Peyer's patch (tissue), 4 donors: ENCODE measurements around the gene UGGT1. TPM values are rescaled to one million over a fixed set of nuclear protein-coding genes. Genes with fewer than 3 reads are reported as not detected.

Experiments used
- DNase-seq, 3 donors: peaks; one replicate each; pipeline ENCODE4 v3.0.0-alpha.2; 2017 to 2019
- H3K27ac ChIP-seq, 4 donors: fragments of 200-600 bp; sonication (generic); one replicate each; pipeline ENCODE4 v1.5.1; 2016 to 2019
- H3K27me3 ChIP-seq, 2 donors: fragments of 200-600 bp; sonication (generic); one replicate each; pipeline ENCODE4 v1.5.1; 2019
- H3K36me3 ChIP-seq, 3 donors: fragments of 200-600 bp; sonication (generic); one replicate each; pipeline ENCODE4 v1.5.1; 2016 to 2019
- H3K4me1 ChIP-seq, 4 donors: fragments of 200-600 bp; sonication (generic); one replicate each; pipeline ENCODE4 v1.5.1; 2016 to 2019
- H3K4me3 ChIP-seq, 4 donors: fragments of 200-600 bp; sonication (generic); 1 replicate in 3 of 4; 2 replicates in 1 of 4; pipeline ENCODE4 v1.5.1; 2016 to 2019; ENCODE audit warnings: mild to moderate bottlenecking in 1 of 4
- H3K9me3 ChIP-seq, 4 donors: fragments of 200-600 bp; sonication (generic); one replicate each; pipeline ENCODE4 v1.5.1; 2016 to 2019; ENCODE audit warnings: mild to moderate bottlenecking in 1 of 4
- CTCF ChIP-seq, 6 experiments: fragments of 450-650 bp in 4 of 6; fragments of 200-600 bp in 2 of 6; sonication (generic) in 1 of 6; IDR thresholded peaks; one replicate each; pipeline ENCODE4 v1.5.1; 2017 to 2019; ENCODE audit warnings: antibody characterized with exemption in 6 of 6, mild to moderate bottlenecking in 3 of 6, moderate library complexity in 1 of 6
- POLR2A ChIP-seq, 2 donors: fragments of 450-650 bp; IDR thresholded peaks; one replicate each; pipeline ENCODE4 v1.5.1; 2017; ENCODE audit warnings: antibody characterized with exemption in 2 of 2, mild to moderate bottlenecking in 2 of 2, moderate library complexity in 2 of 2
- total RNA-seq, 4 donors: library from RNA; depleted of rRNA; stranded (reverse); fragments of >200 nt; gene quantifications; one replicate each; pipeline ENCODE4 v1.1.0, GENCODE V29; 2016

The UGGT1 gene
- total RNA-seq, 4 donors from 2014 or later = 40.8 to 65.3 (median 57.3) TPM

- Histone ChIP-seq H3K9me3 (no peaks in the 10 kb centered on the region), H3K27ac (no peak overlapping the region), H3K4me3 (no peak overlapping the region), H3K27me3 (no peaks in the 10 kb centered on the region), H3K4me1 (no peaks in the 10 kb centered on the region), H3K36me3 (no peaks in the 10 kb centered on the region)
- DNase-seq = no peak
- no peak for TF ChIP-seq CTCF (IDR thresholded peaks at IDR 0.05)
- TF ChIP-seq POLR2A (IDR thresholded peaks at IDR 0.05) = no peak
These were observed 33.7 kb upstream of the UGGT1 start for GRCh38 chr2:128057334-128057733.

DNA sequence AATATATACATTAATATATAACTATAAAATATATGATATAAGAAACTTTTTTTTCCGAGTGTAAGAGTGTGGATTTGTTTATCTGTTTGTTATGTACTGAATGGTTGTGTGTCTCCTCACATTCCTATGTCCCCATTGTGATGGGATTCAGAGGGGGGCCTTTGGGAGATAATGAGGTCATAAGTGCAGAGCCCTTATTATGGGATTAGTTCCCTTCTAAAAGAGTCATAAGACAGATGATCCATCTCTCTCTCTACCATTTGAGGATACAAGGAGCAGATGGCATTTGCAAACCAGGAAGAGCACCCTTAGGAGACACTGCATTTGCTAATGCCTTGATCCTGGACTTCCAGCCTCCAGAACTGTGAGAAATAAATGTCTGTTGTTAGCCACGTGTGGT, 32.9 kb upstream of the UGGT1 start:
- Histone ChIP-seq H3K4me3 (no peak overlapping the region), H3K27ac (no peak overlapping the region), H3K9me3 (no peaks in the 10 kb centered on the region), H3K4me1 (no peaks in the 10 kb centered on the region), H3K36me3 (no peaks in the 10 kb centered on the region), H3K27me3 (no peaks in the 10 kb centered on the region)
- TF ChIP-seq CTCF (IDR thresholded peaks at IDR 0.05) (no peak), POLR2A (IDR thresholded peaks at IDR 0.05) (no peak)
- no peak for DNase-seq

DNA sequence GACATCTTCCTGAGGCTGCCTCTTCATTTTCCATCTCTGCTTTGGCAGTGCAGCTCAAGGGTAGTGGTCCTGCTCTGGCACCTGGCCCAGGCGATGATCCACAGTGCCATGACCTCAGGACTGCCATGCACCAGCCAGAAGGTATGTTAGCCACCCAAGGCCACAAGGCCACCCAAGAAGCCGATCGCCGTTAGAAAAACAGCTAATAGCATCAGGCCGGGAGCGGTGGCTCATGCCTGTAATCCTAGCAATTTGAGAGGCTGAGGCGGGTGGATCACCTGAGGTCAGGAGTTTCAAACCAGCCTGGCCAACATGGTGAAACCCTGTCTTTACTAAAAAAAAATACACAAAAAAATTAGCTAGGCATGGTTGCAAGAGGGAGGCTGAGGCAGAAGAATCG, 28.4 kb upstream of the UGGT1 start:
- TF ChIP-seq POLR2A (IDR thresholded peaks at IDR 0.05) = no peak
- no peak for TF ChIP-seq CTCF (IDR thresholded peaks at IDR 0.05)
- H3K4me1 ChIP-seq = no peaks in the 10 kb centered on the region
- no peaks in the 10 kb centered on the region for H3K27me3 ChIP-seq
- DNase-seq = no peak
- H3K27ac ChIP-seq = no peak overlapping the region
- no peaks in the 10 kb centered on the region for H3K9me3 ChIP-seq
- H3K36me3 ChIP-seq = no peaks in the 10 kb centered on the region
- no peak overlapping the region for H3K4me3 ChIP-seq

GRCh38 chr2:128064353-128064752, 26.6 kb upstream of the UGGT1 start:
- Histone ChIP-seq H3K27me3 (no peaks in the 10 kb centered on the region), H3K36me3 (no peaks in the 10 kb centered on the region), H3K4me1 (no peaks in the 10 kb centered on the region), H3K9me3 (no peaks in the 10 kb centered on the region), H3K27ac (no peak overlapping the region), H3K4me3 (no peak overlapping the region)
- DNase-seq = no peak
- TF ChIP-seq POLR2A (IDR thresholded peaks at IDR 0.05) (no peak), CTCF (IDR thresholded peaks at IDR 0.05) (no peak)

GRCh38 chr2:128069769-128070168, 21.2 kb upstream of the UGGT1 start:
- no peak for DNase-seq
- H3K4me3 ChIP-seq = no peak overlapping the region
- TF ChIP-seq POLR2A (IDR thresholded peaks at IDR 0.05) = no peak
- TF ChIP-seq CTCF (IDR thresholded peaks at IDR 0.05) = no peak

GRCh38 chr2:128073278-128073677, 17.7 kb upstream of the UGGT1 start:
- Histone ChIP-seq H3K36me3 (no peaks in the 10 kb centered on the region), H3K9me3 (no peaks in the 10 kb centered on the region), H3K27ac (no peak overlapping the region), H3K4me3 (no peak overlapping the region), H3K27me3 (no peaks in the 10 kb centered on the region), H3K4me1 (no peaks in the 10 kb centered on the region)
- no peak for DNase-seq
- TF ChIP-seq CTCF (IDR thresholded peaks at IDR 0.05) (no peak), POLR2A (IDR thresholded peaks at IDR 0.05) (no peak)

More at GRCh38 chr2:128069769-128070168, 21.2 kb upstream of the UGGT1 start:
- Histone ChIP-seq H3K27ac (no peak overlapping the region), H3K27me3 (no peaks in the 10 kb centered on the region), H3K36me3 (no peaks in the 10 kb centered on the region), H3K4me1 (no peaks in the 10 kb centered on the region), H3K9me3 (no peaks in the 10 kb centered on the region)
